GM12878 (cell line): ENCODE results near the gene PHACTR3. TPM values are rescaled to one million over a fixed set of nuclear protein-coding genes. Genes with fewer than 3 reads are reported as not detected.

ENCODE experiments used
- ATAC-seq: fragments of 200-7000 bp; cut with Tn5 transposase; 3 replicates; pipeline ENCODE4 v1.9.1; 2020; ENCODE audit warnings: mild to moderate bottlenecking, moderate library complexity
- BruUV-seq: library from RNA; stranded (reverse); fragments of 400-500 nt; replicated peaks from 2 replicates; lab custom pipeline; 2021; lab: Mats Ljungman, UMichigan
- CTCF ChIA-PET: fragments of 300-600 bp; sonication (Branson Sonifier 250); formaldehyde crosslinking; extraction: SDS; loops from one replicate; lab custom pipeline; 2021; ENCODE audit warnings: inconsistent platforms; lab: Yijun Ruan, JAX
- POLR2A ChIA-PET: fragments of 350-600 bp; formaldehyde crosslinking; extraction: SDS; loops from one replicate; lab custom pipeline; 2021; ENCODE audit warnings: inconsistent platforms; lab: Charles Lee
- RAD21 ChIA-PET: fragments of 300-600 bp; sonication (Branson Sonifier 250); formaldehyde crosslinking; loops from one replicate; lab custom pipeline; 2023; ENCODE audit warnings: antibody characterized with exemption; ENCODE audit not compliant: unreplicated experiment; lab: Charles Lee
- SMC1A ChIA-PET: fragments of 300-600 bp; sonication (Branson Sonifier 250); formaldehyde crosslinking; loops from one replicate; lab custom pipeline; 2023; ENCODE audit not compliant: unreplicated experiment, uncharacterized antibody; lab: Charles Lee
- DNase-seq: peaks from one replicate; pipeline ENCODE4 v3.0.0-alpha.2; 2011; ENCODE audit warnings: low read depth, low spot score
- FAIRE-seq: peaks from 3 replicates; lab custom pipeline; 2011; peaks lifted over from hg19 to GRCh38; lab: Jason Lieb, UNC
- H2AFZ ChIP-seq: 2 replicates; pipeline ENCODE4 v1.6.0; 2011; ENCODE audit warnings: low read depth, low read length, control low read depth; ENCODE audit not compliant: control insufficient read depth
- H3K27ac ChIP-seq: 2 replicates; pipeline ENCODE4 v1.5.1; 2011; ENCODE audit warnings: control low read depth; ENCODE audit not compliant: control insufficient read depth, insufficient read depth
- H3K27me3 ChIP-seq, 2 experiments: replicated peaks in 1 of 2; 2 replicates each; pipeline versions ENCODE4 v1.6.0 to v1.6.1; 2011; ENCODE audit warnings: low read length in 1 of 2; ENCODE audit not compliant: control insufficient read depth in 2 of 2, insufficient read depth in 2 of 2
- H3K36me3 ChIP-seq, 2 experiments: 2 replicates each; pipeline ENCODE4 v1.5.1; 2011; ENCODE audit warnings: low read length in 1 of 2; ENCODE audit not compliant: control insufficient read depth in 2 of 2, insufficient read depth in 2 of 2
- H3K4me1 ChIP-seq: 2 replicates; pipeline ENCODE4 v1.6.1; 2011; ENCODE audit warnings: mild to moderate bottlenecking, low read length, moderate library complexity, mixed read lengths; ENCODE audit not compliant: control insufficient read depth, insufficient read depth
- H3K4me2 ChIP-seq: 2 replicates; pipeline ENCODE4 v1.6.0; 2011; ENCODE audit warnings: control low read depth; ENCODE audit not compliant: control insufficient read depth, insufficient read depth
- H3K4me3 ChIP-seq: fragments of 200-600 bp; sonication (generic); 2 replicates; pipeline ENCODE4 v1.5.1; 2016
- H3K79me2 ChIP-seq: 2 replicates; pipeline ENCODE4 v1.6.0; 2011; ENCODE audit warnings: low read length; ENCODE audit not compliant: control insufficient read depth, insufficient read depth
- H3K9ac ChIP-seq: 2 replicates; pipeline ENCODE4 v1.8.0; 2011; ENCODE audit warnings: low read length, control low read depth, mixed read lengths; ENCODE audit not compliant: control insufficient read depth, insufficient read depth
- H3K9me3 ChIP-seq: replicated peaks from 3 replicates; pipeline ENCODE4 v1.5.1; 2011; ENCODE audit warnings: mild to moderate bottlenecking, low read length; ENCODE audit not compliant: control insufficient read depth, insufficient read depth
- H4K20me1 ChIP-seq: 2 replicates; pipeline ENCODE4 v1.6.0; 2011; ENCODE audit not compliant: control insufficient read depth, insufficient read depth
- ATF3 ChIP-seq: IDR thresholded peaks from 2 replicates; pipeline ENCODE4 v1.6.1; 2011; ENCODE audit warnings: low read depth, mild to moderate bottlenecking, low read length, moderate library complexity, borderline replicate concordance; ENCODE audit errors: extremely low read depth
- ETV6 ChIP-seq, 2 experiments: fragments of 450-650 bp in 1 of 2; IDR thresholded peaks in 1 of 2; conservative IDR thresholded peaks in 1 of 2; 2 replicates each; pipeline ENCODE4 v1.6.1; 2014; ENCODE audit warnings: antibody characterized with exemption in 1 of 2, borderline replicate concordance in 1 of 2, low read depth in 1 of 2, mild to moderate bottlenecking in 1 of 2, moderate library complexity in 1 of 2
- FOXK2 ChIP-seq: fragments of 450-650 bp; IDR thresholded peaks from 2 replicates; pipeline ENCODE4 v1.6.1; 2017; ENCODE audit warnings: mild to moderate bottlenecking, moderate library complexity
- JUNB ChIP-seq: IDR thresholded peaks from 2 replicates; pipeline ENCODE4 v1.6.1; 2016; ENCODE audit warnings: antibody characterized with exemption, mild to moderate bottlenecking
- KAT2A ChIP-seq: conservative IDR thresholded peaks from 2 replicates; pipeline ENCODE4 v1.6.1; 2011; ENCODE audit warnings: low read depth, low read length; ENCODE audit not compliant: control insufficient read depth
- KDM1A ChIP-seq: fragments of 200-600 bp; sonication (generic); IDR thresholded peaks from 2 replicates; pipeline ENCODE4 v1.6.1; 2016; ENCODE audit warnings: borderline replicate concordance
- MTA3 ChIP-seq: IDR thresholded peaks from 2 replicates; pipeline ENCODE4 v1.6.1; 2012; ENCODE audit warnings: low read length, inconsistent platforms, borderline replicate concordance
- RBBP5 ChIP-seq: fragments of 200-600 bp; sonication (generic); conservative IDR thresholded peaks from 2 replicates; pipeline ENCODE4 v1.6.1; 2016
- REST ChIP-seq: IDR thresholded peaks from 2 replicates; pipeline ENCODE4 v1.6.1; 2012; ENCODE audit warnings: mild to moderate bottlenecking, low read depth, low read length
- SIN3A ChIP-seq: IDR thresholded peaks from 2 replicates; pipeline ENCODE4 v1.6.1; 2012; ENCODE audit warnings: low read depth, low read length, improper control_type of control experiment
- SMAD1 ChIP-seq: fragments of 450-650 bp; IDR thresholded peaks from 2 replicates; pipeline ENCODE4 v1.6.1; 2018; ENCODE audit warnings: mild to moderate bottlenecking, low read depth; ENCODE audit not compliant: partially characterized antibody
- ZBTB33 ChIP-seq: fragments of 450-650 bp; IDR thresholded peaks from 2 replicates; pipeline ENCODE4 v1.6.1; 2017; ENCODE audit warnings: mild to moderate bottlenecking
- ZSCAN29 ChIP-seq: fragments of 450-650 bp; IDR thresholded peaks from 2 replicates; pipeline ENCODE4 v1.6.1; 2017; ENCODE audit warnings: mild to moderate bottlenecking, moderate library complexity
- WGBS: methylation state at CpG from one replicate; pipeline ENCODE4 v1.1.6; 2016; ENCODE audit warnings: low lambda C conversion rate; ENCODE audit not compliant: insufficient replicate concordance, insufficient coverage; ENCODE audit errors: missing lambda C conversion rate; 5-methylcytosine and 5-hydroxymethylcytosine counted together
- in situ Hi-C: fragments of 300-500 bp; cut with MboI; formaldehyde crosslinking; loops from 9 replicates; pipeline ENCODE4 v1.14.3; 2018; ENCODE audit warnings: mixed read lengths
- intact Hi-C: fragments of 100-400 bp; cut with micrococcal nuclease; formaldehyde crosslinking; loops from one replicate; pipeline ENCODE4 v1.14.2; 2022; ENCODE audit not compliant: unreplicated experiment
- polyA plus RNA-seq, 11 experiments: library from polyadenylated mRNA; depleted of rRNA in 4 of 11; unstranded in 6 of 11; stranded (reverse) in 5 of 11; fragments of >200 nt; fragmentation: Nextera tagmentation in 4 of 11; fragmentation: Illumina TruSeq in 1 of 11; extraction: Ambion mirVana in 4 of 11; extraction: Trizol in 1 of 11; gene quantifications; 1 replicate in 1 of 11; 2 replicates in 10 of 11; pipeline versions ENCODE4 v1.2.1 to v1.2.3, GENCODE V29; 2011 to 2016; ENCODE audit warnings: inconsistent platforms in 2 of 11, missing spikeins in 2 of 11, low read depth in 1 of 11
- total RNA-seq, 4 experiments: library from RNA; depleted of rRNA in 3 of 4; stranded (reverse); fragments of >200 nt in 3 of 4; fragmentation: Illumina TruSeq in 1 of 4; extraction: Trizol in 1 of 4; gene quantifications; 2 replicates each; pipeline versions ENCODE4 v1.2.1 to v1.2.3, GENCODE V29; 2013 to 2021
- TF ChIP-seq, protein P1 (sequence below): fragments of 450-650 bp; IDR thresholded peaks from 2 replicates; pipeline ENCODE4 v1.6.1; 2017; ENCODE audit warnings: mild to moderate bottlenecking, low read depth, inconsistent platforms; ENCODE audit not compliant: poor library complexity, severe bottlenecking

PHACTR3 gene
- total and polyA plus RNA-seq, 10 of the 15 experiments (the other 5 are each of a cell fraction or from before 2014, with no cell fraction given), result 0.17 to 2.7 (median 0.27) TPM; not detected in 1

GRCh38 chr20:59614714-59615113 is 10.4 kb downstream of the PHACTR3 start (continued):
- TF ChIP-seq MTA3 (no peak), KDM1A (no peak)

DNA sequence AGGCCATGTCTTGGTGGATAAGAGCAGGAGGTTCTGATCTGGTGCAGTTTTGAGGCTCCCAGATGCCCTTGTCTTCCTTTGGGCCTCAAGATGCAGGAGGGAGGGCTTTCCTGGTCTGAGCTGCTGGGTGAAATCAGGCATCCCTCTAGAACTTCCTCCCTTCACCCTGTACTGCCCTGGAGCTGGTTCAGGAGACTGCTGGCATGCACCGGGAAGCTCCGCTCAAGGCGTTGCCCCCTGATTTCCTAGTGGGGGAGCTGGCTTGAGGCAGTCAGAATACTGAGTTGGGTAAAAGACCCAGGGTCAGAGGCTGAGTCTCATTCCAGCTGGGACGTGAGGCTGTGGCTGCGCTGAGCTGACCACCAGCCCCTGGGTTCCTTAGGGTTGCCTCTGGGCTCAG is 12.0 kb downstream of the PHACTR3 start:
- no peak overlapping the region for H3K4me3 ChIP-seq
- RAD21 ChIA-PET, result no interaction called here
- SMC1A ChIA-PET, result no interaction called here
- in situ Hi-C loops (no loop called here), intact Hi-C loops (no loop called here)
- no peak overlapping the region for H3K4me2 ChIP-seq
- no peaks in the 10 kb centered on the region for H3K9me3 ChIP-seq
- BruUV-seq, result no TSS peak
- WGBS, result 53% methylated on average over 5 of the region's 5 CpGs
- H4K20me1 ChIP-seq, result no peaks in the 10 kb centered on the region
- FAIRE-seq, result no peak
- no peak for ATAC-seq
- H3K27me3 ChIP-seq, result peaks cover 3% of the 10 kb centered on the region in 2 experiments
- H2AFZ ChIP-seq, result no peak overlapping the region
- DNase-seq, result no peak
- no peaks in the 10 kb centered on the region for H3K36me3 ChIP-seq
- H3K9ac ChIP-seq, result no peak overlapping the region
- CTCF ChIA-PET, result interaction anchor here (0.6 to 0.9 kb wide), 2 partner anchors 16 to 45 kb away, joined by 3 to 5 read pairs; no protein-coding TSS in a partner anchor
- H3K4me1 ChIP-seq, result no peaks in the 10 kb centered on the region
- POLR2A ChIA-PET, result no interaction called here
- no peak overlapping the region for H3K27ac ChIP-seq
- TF ChIP-seq JUNB (no peak), FOXK2 (no peak), ZBTB33 (no peak), SIN3A (no peak), KAT2A (no peak), ATF3 (no peak), REST (no peak), ETV6 (conservative IDR thresholded peaks at IDR 0.05 in 1 of 2, IDR thresholded peaks at IDR 0.05 in 1 of 2; ENCODE audit: borderline replicate concordance in 1 of 2, low read depth in 1 of 2) (no peak), RBBP5 (no peak), ZSCAN29 (no peak), SMAD1 (no peak)
- TF ChIP-seq, protein P1, sequence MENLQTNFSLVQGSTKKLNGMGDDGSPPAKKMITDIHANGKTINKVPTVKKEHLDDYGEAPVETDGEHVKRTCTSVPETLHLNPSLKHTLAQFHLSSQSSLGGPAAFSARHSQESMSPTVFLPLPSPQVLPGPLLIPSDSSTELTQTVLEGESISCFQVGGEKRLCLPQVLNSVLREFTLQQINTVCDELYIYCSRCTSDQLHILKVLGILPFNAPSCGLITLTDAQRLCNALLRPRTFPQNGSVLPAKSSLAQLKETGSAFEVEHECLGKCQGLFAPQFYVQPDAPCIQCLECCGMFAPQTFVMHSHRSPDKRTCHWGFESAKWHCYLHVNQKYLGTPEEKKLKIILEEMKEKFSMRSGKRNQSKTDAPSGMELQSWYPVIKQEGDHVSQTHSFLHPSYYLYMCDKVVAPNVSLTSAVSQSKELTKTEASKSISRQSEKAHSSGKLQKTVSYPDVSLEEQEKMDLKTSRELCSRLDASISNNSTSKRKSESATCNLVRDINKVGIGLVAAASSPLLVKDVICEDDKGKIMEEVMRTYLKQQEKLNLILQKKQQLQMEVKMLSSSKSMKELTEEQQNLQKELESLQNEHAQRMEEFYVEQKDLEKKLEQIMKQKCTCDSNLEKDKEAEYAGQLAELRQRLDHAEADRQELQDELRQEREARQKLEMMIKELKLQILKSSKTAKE, result no peak
- H3K79me2 ChIP-seq, result no peaks in the 10 kb centered on the region
